ENCODE data around the gene PFKP. TPM values are rescaled to one million over a fixed set of nuclear protein-coding genes. Genes with fewer than 3 reads are reported as not detected.

PFKP gene
- 23.5 TPM for total RNA-seq
- long read RNA-seq, transcript PFKP-203 (22 exons, 2,654 nt), result major isoform, 32 of 57 reads
- long read RNA-seq, partial matches to known transcripts, result 5 of 57 reads
- long read RNA-seq, other reads (novel, unspliced or antisense), result 17 of 57 reads

GRCh38 chr10:3067118-3067858 lies at the start of gene PFKP:
TSS of gene PFKP (plus strand) at chr10:3067548. CDS start at chr10:3067596, 48 bp downstream.
- H3K9me3 ChIP-seq, result no peaks in the 10 kb centered on the region
- intact Hi-C loops (cut with DNase I), result no loop called here
- peak within 1 kb of the TSS; percentile 62 for H3K27ac ChIP-seq
- no peaks in the 10 kb centered on the region for H3K36me3 ChIP-seq
- DNase-seq (no peak), ATAC-seq (peak; percentile 66 to 72)
- H3K4me1 ChIP-seq, result peaks cover 16% of the 10 kb centered on the region
- TF ChIP-seq CTCF (IDR thresholded peaks at IDR 0.05), result no peak
- peak within 1 kb of the TSS; percentile 87 for H3K4me3 ChIP-seq
- peaks cover 23% of the 10 kb centered on the region for H3K27me3 ChIP-seq (ENCODE audit: low read depth)

GRCh38 chr10:3018247-3018646 lies 49.1 kb upstream of the PFKP start:
- H3K36me3 ChIP-seq, result no peaks in the 10 kb centered on the region
- TF ChIP-seq CTCF (IDR thresholded peaks at IDR 0.05), result no peak
- no peak for ATAC-seq
- H3K4me3 ChIP-seq, result no peak overlapping the region
- no peak for DNase-seq
- no peak overlapping the region for H3K27ac ChIP-seq
- H3K4me1 ChIP-seq, result no peaks in the 10 kb centered on the region
- intact Hi-C loops (cut with DNase I), result no loop called here
- H3K9me3 ChIP-seq, result no peaks in the 10 kb centered on the region
- peaks cover 12% of the 10 kb centered on the region for H3K27me3 ChIP-seq (ENCODE audit: low read depth)

- Histone ChIP-seq H3K9me3 (no peaks in the 10 kb centered on the region), H3K27me3 (ENCODE audit: low read depth) (no peaks in the 10 kb centered on the region), H3K4me3 (no peak overlapping the region), H3K27ac (no peak overlapping the region), H3K36me3 (no peaks in the 10 kb centered on the region), H3K4me1 (no peaks in the 10 kb centered on the region)
- TF ChIP-seq CTCF (IDR thresholded peaks at IDR 0.05), result no peak
- ATAC-seq, result no peak
- DNase-seq, result no peak
- intact Hi-C loops (cut with DNase I), result no loop called here
Observed at GRCh38 chr10:3020311-3020710, 47.0 kb upstream of the PFKP start.

GRCh38 chr10:3020881-3021280 lies 46.5 kb upstream of the PFKP start:
- Histone ChIP-seq H3K9me3 (no peaks in the 10 kb centered on the region), H3K4me3 (no peak overlapping the region), H3K4me1 (no peaks in the 10 kb centered on the region), H3K36me3 (no peaks in the 10 kb centered on the region), H3K27ac (no peak overlapping the region), H3K27me3 (ENCODE audit: low read depth) (no peaks in the 10 kb centered on the region)
- intact Hi-C loops (cut with DNase I), result no loop called here
- no peak for DNase-seq
- no peak for TF ChIP-seq CTCF (IDR thresholded peaks at IDR 0.05)
- ATAC-seq, result no peak

GRCh38 chr10:3022027-3022426 lies 45.3 kb upstream of the PFKP start:
- Histone ChIP-seq H3K4me1 (no peaks in the 10 kb centered on the region), H3K27ac (no peak overlapping the region), H3K4me3 (no peak overlapping the region), H3K36me3 (no peaks in the 10 kb centered on the region), H3K9me3 (no peaks in the 10 kb centered on the region), H3K27me3 (ENCODE audit: low read depth) (no peaks in the 10 kb centered on the region)
- TF ChIP-seq CTCF (IDR thresholded peaks at IDR 0.05), result no peak
- intact Hi-C loops (cut with DNase I), result no loop called here
- ATAC-seq, result no peak
- DNase-seq, result no peak

Data from lower lobe of right lung (tissue), 2 donors.